Measurements from ENCODE around the gene NTNG2. TPM values are rescaled to one million over a fixed set of nuclear protein-coding genes. Genes with fewer than 3 reads are reported as not detected.

NTNG2 gene
- total RNA-seq, 1 experiment from 2014 or later: 6.0 TPM

- DNase-seq (no peak), ATAC-seq (no peak)
- Histone ChIP-seq H3K4me2 (ENCODE audit: low read length) (no peak overlapping the region), H3K9me2 (replicated peaks; ENCODE audit: low read length) (no peaks in the 10 kb centered on the region), H3K27me3 (ENCODE audit: low read length) (peaks cover 10% of the 10 kb centered on the region), H3K4me3 (ENCODE audit: low read length) (no peak overlapping the region), H3K9ac (ENCODE audit: low read length) (no peak overlapping the region), H3F3A (ENCODE audit: low read length, unreplicated experiment) (no peaks in the 10 kb centered on the region), H3K79me2 (ENCODE audit: low read length) (no peaks in the 10 kb centered on the region), H3K36me3 (ENCODE audit: low read depth, low read length) (no peaks in the 10 kb centered on the region), H3K4me1 (ENCODE audit: insufficient read depth, low read length) (no peaks in the 10 kb centered on the region), H3K9me3 (ENCODE audit: low read length) (no peaks in the 10 kb centered on the region), H2AFZ (ENCODE audit: low read length) (no peak overlapping the region), H3K27ac (ENCODE audit: low read length) (no peak overlapping the region), H4K20me1 (ENCODE audit: low read length) (no peaks in the 10 kb centered on the region)
- TF ChIP-seq EZH2phosphoT487 (IDR thresholded peaks at IDR 0.05; ENCODE audit: borderline replicate concordance, low read length) (no peak), EZH2 (IDR thresholded peaks at IDR 0.05; ENCODE audit: low read length, unreplicated experiment) (no peak), CTCF (conservative IDR thresholded peaks at IDR 0.05; ENCODE audit: low read depth, low read length) (no peak)
- POLR2A ChIA-PET (ENCODE audit: unreplicated experiment): no interaction called here
- CTCF ChIA-PET: no interaction called here
- intact Hi-C loops (cut with micrococcal nuclease): no loop called here
- BruUV-seq (replicated peaks): no TSS peak
These were observed 26.4 kb upstream of the NTNG2 start for GRCh38 chr9:132135456-132135855.

- no peak for TF ChIP-seq CTCF (conservative IDR thresholded peaks at IDR 0.05; ENCODE audit: low read depth, low read length)
- TF ChIP-seq EZH2phosphoT487 (IDR thresholded peaks at IDR 0.05; ENCODE audit: borderline replicate concordance, low read length): no peak
- TF ChIP-seq EZH2 (IDR thresholded peaks at IDR 0.05; ENCODE audit: low read length, unreplicated experiment): no peak
- intact Hi-C loops (cut with micrococcal nuclease): no loop called here
- Histone ChIP-seq H3K27me3 (ENCODE audit: low read length) (peaks cover 10% of the 10 kb centered on the region), H3K79me2 (ENCODE audit: low read length) (no peaks in the 10 kb centered on the region), H3K9ac (ENCODE audit: low read length) (no peak overlapping the region), H3K27ac (ENCODE audit: low read length) (no peak overlapping the region), H3K4me2 (ENCODE audit: low read length) (no peak overlapping the region), H3K9me2 (replicated peaks; ENCODE audit: low read length) (no peaks in the 10 kb centered on the region), H3K4me1 (ENCODE audit: insufficient read depth, low read length) (no peaks in the 10 kb centered on the region), H2AFZ (ENCODE audit: low read length) (no peak overlapping the region), H3K4me3 (ENCODE audit: low read length) (no peak overlapping the region), H3K9me3 (ENCODE audit: low read length) (no peaks in the 10 kb centered on the region), H3K36me3 (ENCODE audit: low read depth, low read length) (no peaks in the 10 kb centered on the region), H3F3A (ENCODE audit: low read length, unreplicated experiment) (no peaks in the 10 kb centered on the region), H4K20me1 (ENCODE audit: low read length) (no peaks in the 10 kb centered on the region)
- no TSS peak for BruUV-seq (replicated peaks)
- DNase-seq (no peak), ATAC-seq (no peak)
- CTCF ChIA-PET: no interaction called here
- POLR2A ChIA-PET (ENCODE audit: unreplicated experiment): no interaction called here
These were observed 25.6 kb upstream of the NTNG2 start for GRCh38 chr9:132136151-132136780.

- TF ChIP-seq CTCF (conservative IDR thresholded peaks at IDR 0.05; ENCODE audit: low read depth, low read length) (no peak), EZH2 (IDR thresholded peaks at IDR 0.05; ENCODE audit: low read length, unreplicated experiment) (no peak), EZH2phosphoT487 (IDR thresholded peaks at IDR 0.05; ENCODE audit: borderline replicate concordance, low read length) (no peak)
- Histone ChIP-seq H4K20me1 (ENCODE audit: low read length) (no peaks in the 10 kb centered on the region), H3K9me2 (replicated peaks; ENCODE audit: low read length) (no peaks in the 10 kb centered on the region), H3K4me3 (ENCODE audit: low read length) (peak overlapping the region; percentile 61), H3F3A (ENCODE audit: low read length, unreplicated experiment) (no peaks in the 10 kb centered on the region), H3K79me2 (ENCODE audit: low read length) (no peaks in the 10 kb centered on the region), H3K27ac (ENCODE audit: low read length) (no peak overlapping the region), H3K27me3 (ENCODE audit: low read length) (no peaks in the 10 kb centered on the region), H3K4me2 (ENCODE audit: low read length) (peak overlapping the region; percentile 85), H3K9ac (ENCODE audit: low read length) (no peak overlapping the region), H3K4me1 (ENCODE audit: insufficient read depth, low read length) (peaks cover 7% of the 10 kb centered on the region), H3K9me3 (ENCODE audit: low read length) (no peaks in the 10 kb centered on the region), H2AFZ (ENCODE audit: low read length) (peak overlapping the region; percentile 72), H3K36me3 (ENCODE audit: low read depth, low read length) (no peaks in the 10 kb centered on the region)
- intact Hi-C loops (cut with micrococcal nuclease): no loop called here
- no TSS peak for BruUV-seq (replicated peaks)
- ATAC-seq (peak; percentile 67), DNase-seq (no peak)
- POLR2A ChIA-PET (ENCODE audit: unreplicated experiment): no interaction called here
- CTCF ChIA-PET: no interaction called here
These were observed 20.4 kb upstream of the NTNG2 start for GRCh38 chr9:132141344-132141947.
